Liver (tissue), 9 donors: Measurements from ENCODE around the gene FAM83B. TPM values are rescaled to one million over a fixed set of nuclear protein-coding genes. Genes with fewer than 3 reads are reported as not detected.

Experiments used
- DNase-seq: peaks from one replicate; pipeline ENCODE4 v3.0.0-alpha.2; 2017; ENCODE audit warnings: low spot score
- H3K27ac ChIP-seq, 2 donors: one replicate each; pipeline ENCODE4 v1.7.0; 2013; ENCODE audit warnings: inconsistent platforms in 2 of 2, low read length in 2 of 2, control low read depth in 1 of 2, low read depth in 1 of 2, mild to moderate bottlenecking in 1 of 2
- H3K27me3 ChIP-seq, 4 donors: one replicate each; pipeline versions ENCODE4 v1.6.1 to v1.7.0; 2013; ENCODE audit warnings: low read length in 3 of 4, inconsistent platforms in 1 of 4, mild to moderate bottlenecking in 1 of 4, moderate library complexity in 1 of 4; ENCODE audit not compliant: control insufficient read depth in 4 of 4, insufficient read depth in 4 of 4
- H3K36me3 ChIP-seq, 4 donors: one replicate each; pipeline versions ENCODE4 v1.6.1 to v1.7.0; 2013; ENCODE audit warnings: low read length in 3 of 4, mild to moderate bottlenecking in 3 of 4, low read depth in 1 of 4, moderate library complexity in 1 of 4; ENCODE audit not compliant: control insufficient read depth in 4 of 4, insufficient read depth in 3 of 4
- H3K4me1 ChIP-seq, 4 donors: one replicate each; pipeline versions ENCODE4 v1.6.1 to v1.7.0; 2013; ENCODE audit warnings: low read length in 3 of 4, mild to moderate bottlenecking in 3 of 4, moderate library complexity in 1 of 4; ENCODE audit not compliant: control insufficient read depth in 4 of 4, insufficient read depth in 4 of 4
- H3K4me3 ChIP-seq, 3 donors: one replicate each; pipeline versions ENCODE4 v1.6.1 to v1.7.0; 2013; ENCODE audit warnings: low read length in 3 of 3, control low read depth in 1 of 3, low read depth in 1 of 3, mild to moderate bottlenecking in 1 of 3
- H3K9ac ChIP-seq, 2 donors: one replicate each; pipeline ENCODE4 v1.7.0; 2013; ENCODE audit warnings: low read length in 2 of 2, mild to moderate bottlenecking in 2 of 2, moderate library complexity in 2 of 2, control low read depth in 1 of 2, low read depth in 1 of 2
- H3K9me3 ChIP-seq, 4 donors: one replicate each; pipeline versions ENCODE4 v1.6.1 to v1.7.0; 2013; ENCODE audit warnings: low read length in 3 of 4; ENCODE audit not compliant: control insufficient read depth in 4 of 4
- ATF3 ChIP-seq: IDR thresholded peaks from 2 replicates; pipeline ENCODE4 v1.6.1; 2016; ENCODE audit warnings: antibody characterized with exemption
- CTCF ChIP-seq: fragments of 150-350 bp; IDR thresholded peaks from 2 replicates; pipeline ENCODE4 v1.5.1; 2017; ENCODE audit warnings: improper control_type of control experiment, low read depth, low read length; ENCODE audit not compliant: missing input control
- EGR1 ChIP-seq, 2 donors: IDR thresholded peaks; 2 replicates each; pipeline ENCODE4 v1.6.1; 2016 to 2018; ENCODE audit warnings: antibody characterized with exemption in 2 of 2, low read depth in 2 of 2
- FOXA1 ChIP-seq: IDR thresholded peaks from 2 replicates; pipeline ENCODE4 v1.6.1; 2016; ENCODE audit warnings: antibody characterized with exemption
- FOXA2 ChIP-seq: IDR thresholded peaks from 2 replicates; pipeline ENCODE4 v1.6.1; 2016; ENCODE audit warnings: antibody characterized with exemption
- GABPA ChIP-seq, 2 donors: IDR thresholded peaks in 1 of 2; conservative IDR thresholded peaks in 1 of 2; 2 replicates each; pipeline ENCODE4 v1.6.1; 2016; ENCODE audit warnings: antibody characterized with exemption in 2 of 2, mild to moderate bottlenecking in 1 of 2, moderate library complexity in 1 of 2
- HNF4A ChIP-seq, 2 donors: conservative IDR thresholded peaks; 2 replicates each; pipeline ENCODE4 v1.6.1; 2016; ENCODE audit warnings: antibody characterized with exemption in 2 of 2, mild to moderate bottlenecking in 2 of 2
- HNF4G ChIP-seq: IDR thresholded peaks from 2 replicates; pipeline ENCODE4 v1.6.1; 2016; ENCODE audit warnings: antibody characterized with exemption
- JUND ChIP-seq, 2 donors: IDR thresholded peaks; 2 replicates each; pipeline ENCODE4 v1.6.1; 2016; ENCODE audit warnings: antibody characterized with exemption in 2 of 2
- MAX ChIP-seq: IDR thresholded peaks from 2 replicates; pipeline ENCODE4 v1.6.1; 2016; ENCODE audit warnings: antibody characterized with exemption
- NR2F2 ChIP-seq: IDR thresholded peaks from 2 replicates; pipeline ENCODE4 v1.6.1; 2016; ENCODE audit warnings: antibody characterized with exemption
- RAD21 ChIP-seq, 2 donors: IDR thresholded peaks; 2 replicates each; pipeline ENCODE4 v1.6.1; 2016; ENCODE audit warnings: antibody characterized with exemption in 2 of 2, mild to moderate bottlenecking in 2 of 2
- REST ChIP-seq: IDR thresholded peaks from 2 replicates; pipeline ENCODE4 v1.6.1; 2016; ENCODE audit warnings: antibody characterized with exemption, mild to moderate bottlenecking
- RXRA ChIP-seq, 2 donors: IDR thresholded peaks; 2 replicates each; pipeline ENCODE4 v1.6.1; 2017 to 2018; ENCODE audit warnings: antibody characterized with exemption in 2 of 2, mild to moderate bottlenecking in 1 of 2
- SP1 ChIP-seq: IDR thresholded peaks from 2 replicates; pipeline ENCODE4 v1.6.1; 2018; ENCODE audit warnings: antibody characterized with exemption, mild to moderate bottlenecking
- TAF1 ChIP-seq: conservative IDR thresholded peaks from 2 replicates; pipeline ENCODE4 v1.6.1; 2016; ENCODE audit warnings: antibody characterized with exemption, mild to moderate bottlenecking
- YY1 ChIP-seq: IDR thresholded peaks from 2 replicates; pipeline ENCODE4 v1.6.1; 2016; ENCODE audit warnings: antibody characterized with exemption, mild to moderate bottlenecking
- ZBTB33 ChIP-seq: IDR thresholded peaks from 2 replicates; pipeline ENCODE4 v1.6.1; 2016; ENCODE audit warnings: antibody characterized with exemption
- WGBS: extraction: QIAGEN DNeasy Blood & Tissue Kit; methylation state at CpG from one replicate; pipeline ENCODE4 v1.1.7; 2013; 5-methylcytosine and 5-hydroxymethylcytosine counted together
- polyA plus RNA-seq, 2 donors: library from polyadenylated mRNA; stranded (reverse) in 1 of 2; unstranded in 1 of 2; fragments of 200-250 nt in 1 of 2; fragments of >200 nt in 1 of 2; fragmentation: Nextera tagmentation in 1 of 2; extraction: Ambion mirVana in 1 of 2; gene quantifications; one replicate each; pipeline versions ENCODE4 v1.2.1 to v1.2.3, GENCODE V29; 2013 to 2015
- total RNA-seq, 2 donors: library from RNA; depleted of rRNA; stranded (reverse); fragments of >200 nt; gene quantifications; one replicate each; pipeline ENCODE4 v1.2.3, GENCODE V29; 2014
- donor health status: healthy.
- donor health status: healthy.
- donor health status: healthy.
- donor health status: healthy.
- donor health status: healthy.

Gene FAM83B
- total and polyA plus RNA-seq, 4 donors, result 0.07 to 0.50 (median 0.16) TPM

GRCh38 chr6:54801669-54802068, 44.9 kb upstream of the FAM83B start:
- TF ChIP-seq TAF1 (no peak), YY1 (no peak), EGR1 (IDR thresholded peaks at IDR 0.05; ENCODE audit: low read depth in 2 of 2) (no peak), ZBTB33 (no peak), RAD21 (IDR thresholded peaks at IDR 0.05) (no peak), CTCF (no peak), HNF4G (no peak), FOXA1 (no peak), NR2F2 (no peak), JUND (IDR thresholded peaks at IDR 0.05) (no peak), GABPA (IDR thresholded peaks at IDR 0.05 in 1 of 2, conservative IDR thresholded peaks at IDR 0.05 in 1 of 2) (no peak), SP1 (no peak), FOXA2 (no peak), REST (no peak), HNF4A (conservative IDR thresholded peaks at IDR 0.05) (no peak), MAX (no peak), ATF3 (no peak), RXRA (IDR thresholded peaks at IDR 0.05) (no peak)
- no peak overlapping the region for H3K27ac ChIP-seq

More at GRCh38 chr6:54801669-54802068, 44.9 kb upstream of the FAM83B start:
- Histone ChIP-seq H3K4me3 (no peak overlapping the region), H3K9me3 (no peaks in the 10 kb centered on the region), H3K9ac (no peak overlapping the region), H3K36me3 (peaks cover 0 to under 1% (median 0%) of the 10 kb centered on the region in 4 donors), H3K27me3 (no peaks in the 10 kb centered on the region), H3K4me1 (no peaks in the 10 kb centered on the region)
- WGBS, result 89% methylated on average over 1 of the region's 1 CpG
- DNase-seq, result no peak
